Panc1 (cell line): ENCODE measurements around the gene SRSF5. TPM values are rescaled to one million over a fixed set of nuclear protein-coding genes. Genes with fewer than 3 reads are reported as not detected.

Source experiments
- ATAC-seq: fragments of 200-7000 bp; cut with Tn5 transposase; 2 replicates; pipeline ENCODE4 v1.9.1; 2020; ENCODE audit warnings: mild to moderate bottlenecking, moderate library complexity
- BruUV-seq: library from RNA; stranded (reverse); fragments of 400-500 nt; replicated peaks from 2 replicates; lab custom pipeline; 2021; lab: Mats Ljungman, UMichigan
- CTCF ChIA-PET: fragments of 300-600 bp; sonication (Branson Sonifier 250); formaldehyde crosslinking; loops from one replicate; lab custom pipeline; 2022; ENCODE audit warnings: antibody characterized with exemption; lab: Charles Lee
- POLR2A ChIA-PET: fragments of 300-600 bp; sonication (Branson Sonifier 250); formaldehyde crosslinking; loops from one replicate; lab custom pipeline; 2022; ENCODE audit warnings: antibody characterized with exemption; lab: Charles Lee
- DNase-seq: peaks from one replicate; pipeline ENCODE4 v3.0.0-alpha.2; 2010; ENCODE audit warnings: low read depth, low spot score
- H3K27ac ChIP-seq: 2 replicates; pipeline ENCODE4 v1.5.1; 2011; ENCODE audit warnings: mild to moderate bottlenecking, low read length, inconsistent platforms
- H3K27me3 ChIP-seq: fragments of 200-500 bp; sonication (Bioruptor generic); 2 replicates; pipeline ENCODE4 v1.6.0; 2014; ENCODE audit warnings: low read length, inconsistent platforms; ENCODE audit not compliant: control insufficient read depth, insufficient read depth
- H3K36me3 ChIP-seq: fragments of 200-500 bp; sonication (Bioruptor generic); 2 replicates; pipeline ENCODE4 v1.5.1; 2014; ENCODE audit warnings: inconsistent platforms, mild to moderate bottlenecking, low read length, moderate library complexity; ENCODE audit not compliant: control insufficient read depth, insufficient read depth
- H3K4me1 ChIP-seq: 2 replicates; pipeline ENCODE4 v1.5.1; 2011; ENCODE audit warnings: inconsistent platforms, mild to moderate bottlenecking, low read length, moderate library complexity; ENCODE audit not compliant: control insufficient read depth, insufficient read depth
- H3K4me3 ChIP-seq, 2 experiments: 2 replicates each; pipeline ENCODE4 v1.5.1; 2011 to 2012; ENCODE audit warnings: low read depth in 2 of 2, low read length in 2 of 2, mild to moderate bottlenecking in 2 of 2, inconsistent platforms in 1 of 2, moderate library complexity in 1 of 2
- H3K9me3 ChIP-seq: fragments of 200-500 bp; sonication (Bioruptor generic); 2 replicates; pipeline ENCODE4 v1.5.1; 2014; ENCODE audit warnings: low read depth, mild to moderate bottlenecking, inconsistent platforms, low read length, moderate library complexity; ENCODE audit not compliant: control insufficient read depth, insufficient read depth
- POLR2AphosphoS5 ChIP-seq: IDR thresholded peaks from 2 replicates; pipeline ENCODE4 v1.6.1; 2012; ENCODE audit warnings: mild to moderate bottlenecking, low read depth, low read length, moderate library complexity
- SIN3A ChIP-seq: IDR thresholded peaks from 2 replicates; pipeline ENCODE4 v1.6.1; 2012; ENCODE audit warnings: low read depth, mild to moderate bottlenecking, low read length, moderate library complexity, borderline replicate concordance; ENCODE audit not compliant: insufficient read depth
- TCF7L2 ChIP-seq: IDR thresholded peaks from 2 replicates; pipeline ENCODE4 v1.6.1; 2011; ENCODE audit warnings: mild to moderate bottlenecking, low read depth, low read length, inconsistent platforms
- in situ Hi-C: cut with HindIII; loops from 2 replicates; pipeline ENCODE4 v1.10.0; 2016; ENCODE audit warnings: low sequenced_read_pairs, low pct_unique_long_range_greater_than_20kb
- intact Hi-C: fragments of 100-400 bp; cut with micrococcal nuclease; formaldehyde crosslinking; loops from one replicate; pipeline ENCODE4 v1.10.0; 2022; ENCODE audit not compliant: unreplicated experiment
- total RNA-seq: library from RNA; stranded (reverse); gene quantifications from one replicate; pipeline ENCODE4 v1.2.1, GENCODE V29; 2021; ENCODE audit not compliant: unreplicated experiment
- TF ChIP-seq, protein P1 (sequence below): fragments of 450-650 bp; IDR thresholded peaks from 2 replicates; pipeline ENCODE4 v1.5.1; 2017; ENCODE audit warnings: mild to moderate bottlenecking
- TF ChIP-seq, protein P2 (sequence below), 2 experiments: IDR thresholded peaks; 2 replicates each; pipeline ENCODE4 v1.6.1; 2011 to 2012; ENCODE audit warnings: low read depth in 2 of 2, control low read depth in 1 of 2, low read length in 1 of 2, mild to moderate bottlenecking in 1 of 2, moderate library complexity in 1 of 2; ENCODE audit not compliant: insufficient read depth in 1 of 2

The SRSF5 gene
- total RNA-seq, 1 experiment from 2014 or later = 154 TPM

DNA sequence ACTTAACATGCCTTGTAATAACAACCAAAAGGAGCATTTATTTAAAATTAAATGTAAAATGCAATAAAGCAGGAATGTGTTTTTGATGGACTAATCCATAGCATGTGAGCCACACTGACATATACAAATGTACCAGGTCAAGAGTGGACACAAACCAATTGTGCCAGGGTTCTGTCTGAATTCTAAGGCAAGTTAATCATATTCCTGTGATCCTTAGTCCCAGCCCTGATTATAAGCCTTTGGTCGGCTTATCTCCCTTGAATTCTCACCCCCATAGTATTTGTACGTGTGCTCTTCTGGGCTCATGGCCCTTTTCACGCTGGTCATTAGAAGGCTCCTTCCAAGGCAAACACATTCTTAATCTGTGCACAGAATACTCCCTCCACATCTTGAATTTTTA is 10.6 kb upstream of the SRSF5 start:
- BruUV-seq = no TSS peak
- H3K27ac ChIP-seq = no peak overlapping the region
- in situ Hi-C loops (no loop called here), intact Hi-C loops (no loop called here)
- no peaks in the 10 kb centered on the region for H3K27me3 ChIP-seq
- TF ChIP-seq TCF7L2 (no peak), POLR2AphosphoS5 (no peak), SIN3A (no peak)
- TF ChIP-seq, protein P1, sequence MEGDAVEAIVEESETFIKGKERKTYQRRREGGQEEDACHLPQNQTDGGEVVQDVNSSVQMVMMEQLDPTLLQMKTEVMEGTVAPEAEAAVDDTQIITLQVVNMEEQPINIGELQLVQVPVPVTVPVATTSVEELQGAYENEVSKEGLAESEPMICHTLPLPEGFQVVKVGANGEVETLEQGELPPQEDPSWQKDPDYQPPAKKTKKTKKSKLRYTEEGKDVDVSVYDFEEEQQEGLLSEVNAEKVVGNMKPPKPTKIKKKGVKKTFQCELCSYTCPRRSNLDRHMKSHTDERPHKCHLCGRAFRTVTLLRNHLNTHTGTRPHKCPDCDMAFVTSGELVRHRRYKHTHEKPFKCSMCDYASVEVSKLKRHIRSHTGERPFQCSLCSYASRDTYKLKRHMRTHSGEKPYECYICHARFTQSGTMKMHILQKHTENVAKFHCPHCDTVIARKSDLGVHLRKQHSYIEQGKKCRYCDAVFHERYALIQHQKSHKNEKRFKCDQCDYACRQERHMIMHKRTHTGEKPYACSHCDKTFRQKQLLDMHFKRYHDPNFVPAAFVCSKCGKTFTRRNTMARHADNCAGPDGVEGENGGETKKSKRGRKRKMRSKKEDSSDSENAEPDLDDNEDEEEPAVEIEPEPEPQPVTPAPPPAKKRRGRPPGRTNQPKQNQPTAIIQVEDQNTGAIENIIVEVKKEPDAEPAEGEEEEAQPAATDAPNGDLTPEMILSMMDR = no peak
- TF ChIP-seq, protein P2, sequence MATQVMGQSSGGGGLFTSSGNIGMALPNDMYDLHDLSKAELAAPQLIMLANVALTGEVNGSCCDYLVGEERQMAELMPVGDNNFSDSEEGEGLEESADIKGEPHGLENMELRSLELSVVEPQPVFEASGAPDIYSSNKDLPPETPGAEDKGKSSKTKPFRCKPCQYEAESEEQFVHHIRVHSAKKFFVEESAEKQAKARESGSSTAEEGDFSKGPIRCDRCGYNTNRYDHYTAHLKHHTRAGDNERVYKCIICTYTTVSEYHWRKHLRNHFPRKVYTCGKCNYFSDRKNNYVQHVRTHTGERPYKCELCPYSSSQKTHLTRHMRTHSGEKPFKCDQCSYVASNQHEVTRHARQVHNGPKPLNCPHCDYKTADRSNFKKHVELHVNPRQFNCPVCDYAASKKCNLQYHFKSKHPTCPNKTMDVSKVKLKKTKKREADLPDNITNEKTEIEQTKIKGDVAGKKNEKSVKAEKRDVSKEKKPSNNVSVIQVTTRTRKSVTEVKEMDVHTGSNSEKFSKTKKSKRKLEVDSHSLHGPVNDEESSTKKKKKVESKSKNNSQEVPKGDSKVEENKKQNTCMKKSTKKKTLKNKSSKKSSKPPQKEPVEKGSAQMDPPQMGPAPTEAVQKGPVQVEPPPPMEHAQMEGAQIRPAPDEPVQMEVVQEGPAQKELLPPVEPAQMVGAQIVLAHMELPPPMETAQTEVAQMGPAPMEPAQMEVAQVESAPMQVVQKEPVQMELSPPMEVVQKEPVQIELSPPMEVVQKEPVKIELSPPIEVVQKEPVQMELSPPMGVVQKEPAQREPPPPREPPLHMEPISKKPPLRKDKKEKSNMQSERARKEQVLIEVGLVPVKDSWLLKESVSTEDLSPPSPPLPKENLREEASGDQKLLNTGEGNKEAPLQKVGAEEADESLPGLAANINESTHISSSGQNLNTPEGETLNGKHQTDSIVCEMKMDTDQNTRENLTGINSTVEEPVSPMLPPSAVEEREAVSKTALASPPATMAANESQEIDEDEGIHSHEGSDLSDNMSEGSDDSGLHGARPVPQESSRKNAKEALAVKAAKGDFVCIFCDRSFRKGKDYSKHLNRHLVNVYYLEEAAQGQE (IDR thresholded peaks at IDR 0.05; ENCODE audit: insufficient read depth in 1 of 2, low read depth in 2 of 2, low read length in 1 of 2) = no peak
- H3K4me1 ChIP-seq = no peaks in the 10 kb centered on the region
- no peaks in the 10 kb centered on the region for H3K9me3 ChIP-seq
- ATAC-seq (no peak), DNase-seq (no peak)
- H3K36me3 ChIP-seq = no peaks in the 10 kb centered on the region
- no peak overlapping the region for H3K4me3 ChIP-seq
- ChIA-PET POLR2A (no interaction called here), CTCF (no interaction called here)

DNA sequence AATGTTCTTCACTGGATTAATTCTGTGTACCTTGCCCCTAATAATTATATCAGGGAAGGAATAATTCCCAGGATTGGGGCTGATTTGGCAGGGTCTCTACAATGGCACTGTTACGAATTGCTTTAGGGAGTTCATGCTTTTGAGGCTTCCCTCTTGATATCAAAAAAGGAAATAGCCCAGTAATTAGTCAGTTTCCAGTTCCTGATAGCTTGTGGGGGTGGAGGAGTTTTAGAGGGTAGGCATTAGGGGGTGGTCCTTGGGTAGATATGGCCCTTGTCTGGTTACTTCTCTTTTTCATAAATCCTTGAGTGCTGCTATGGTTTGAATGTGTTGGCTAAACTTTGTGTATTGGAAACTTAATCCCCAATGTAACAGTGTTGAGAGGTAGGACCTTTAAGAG is 6.1 kb upstream of the SRSF5 start:
- ChIA-PET CTCF (no interaction called here), POLR2A (no interaction called here)
- TF ChIP-seq, protein P1 = no peak
- no peak for TF ChIP-seq TCF7L2
- no peak for TF ChIP-seq SIN3A
- TF ChIP-seq, protein P2 (IDR thresholded peaks at IDR 0.05; ENCODE audit: insufficient read depth in 1 of 2, low read depth in 2 of 2, low read length in 1 of 2) = no peak
- TF ChIP-seq POLR2AphosphoS5 = no peak
- Histone ChIP-seq H3K27ac (no peak overlapping the region), H3K4me3 (no peak overlapping the region), H3K27me3 (no peaks in the 10 kb centered on the region), H3K36me3 (no peaks in the 10 kb centered on the region), H3K9me3 (no peaks in the 10 kb centered on the region), H3K4me1 (no peaks in the 10 kb centered on the region)
- DNase-seq = no peak
- in situ Hi-C loops = no loop called here
- no peak for ATAC-seq
- no TSS peak for BruUV-seq
- intact Hi-C loops = no loop called here
